ENCODE data around the gene QPCT. TPM values are rescaled to one million over a fixed set of nuclear protein-coding genes. Genes with fewer than 3 reads are reported as not detected.

The QPCT gene
- total and polyA plus RNA-seq, 2 of the 4 experiments (the other 2 are of a cell fraction), result 1.9 to 2.2 TPM

DNA sequence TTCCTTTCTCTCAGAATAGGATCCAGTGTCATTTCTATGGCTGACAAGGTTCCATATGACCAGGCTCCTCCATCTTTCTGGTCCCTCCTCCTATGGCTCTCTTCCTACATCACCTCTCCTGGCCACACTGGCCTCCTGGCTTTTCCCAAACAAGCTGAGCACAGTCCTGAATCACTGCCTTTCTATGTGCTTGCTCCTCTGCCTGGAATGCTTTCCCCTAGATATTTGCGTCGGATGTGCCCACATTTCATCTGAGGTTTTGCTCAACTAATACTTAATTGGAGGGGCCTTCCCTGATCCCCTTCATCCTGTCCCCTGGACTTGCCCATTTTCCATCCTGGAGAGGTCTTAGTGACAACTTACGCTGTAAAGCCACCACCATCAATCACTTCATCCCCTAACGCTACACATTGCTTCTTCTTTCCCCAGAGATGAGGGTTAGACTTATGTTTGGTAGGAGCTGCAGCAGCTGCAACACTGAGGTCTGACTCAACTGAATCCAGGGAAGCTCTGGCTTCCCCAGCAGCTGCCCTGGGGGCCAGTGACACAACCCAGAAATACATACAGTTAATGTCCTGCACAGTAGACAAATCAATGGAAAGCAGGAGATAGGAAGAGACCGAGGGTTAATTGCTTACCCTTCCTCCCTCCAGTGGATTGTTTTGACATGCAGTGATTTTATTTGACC, 42.9 kb downstream of the QPCT start:
- no peak overlapping the region for H2AK9ac ChIP-seq (replicated peaks; ENCODE audit: low read depth, low read length, poor library complexity)
- dilution Hi-C loops (cut with HindIII; ENCODE audit: low sequenced_read_pairs, unreplicated experiment), result no loop called here
- TF ChIP-seq BHLHE40 (IDR thresholded peaks at IDR 0.05; ENCODE audit: low read depth, low read length) (no peak), RCOR1 (IDR thresholded peaks at IDR 0.05; ENCODE audit: insufficient replicate concordance, low read length) (no peak), POLR2A (IDR thresholded peaks at IDR 0.05; ENCODE audit: low read depth, low read length) (no peak), FOS (IDR thresholded peaks at IDR 0.05; ENCODE audit: low read depth, low read length) (peak; percentile 21; the same call in 1 of the 2 replicates), CEBPB (IDR thresholded peaks at IDR 0.05; ENCODE audit: low read depth, low read length) (peak; percentile 49; the same call in 1 of the 2 replicates), MAZ (IDR thresholded peaks at IDR 0.05; ENCODE audit: borderline replicate concordance, low read depth, low read length) (no peak)
- TF ChIP-seq, protein P1, sequence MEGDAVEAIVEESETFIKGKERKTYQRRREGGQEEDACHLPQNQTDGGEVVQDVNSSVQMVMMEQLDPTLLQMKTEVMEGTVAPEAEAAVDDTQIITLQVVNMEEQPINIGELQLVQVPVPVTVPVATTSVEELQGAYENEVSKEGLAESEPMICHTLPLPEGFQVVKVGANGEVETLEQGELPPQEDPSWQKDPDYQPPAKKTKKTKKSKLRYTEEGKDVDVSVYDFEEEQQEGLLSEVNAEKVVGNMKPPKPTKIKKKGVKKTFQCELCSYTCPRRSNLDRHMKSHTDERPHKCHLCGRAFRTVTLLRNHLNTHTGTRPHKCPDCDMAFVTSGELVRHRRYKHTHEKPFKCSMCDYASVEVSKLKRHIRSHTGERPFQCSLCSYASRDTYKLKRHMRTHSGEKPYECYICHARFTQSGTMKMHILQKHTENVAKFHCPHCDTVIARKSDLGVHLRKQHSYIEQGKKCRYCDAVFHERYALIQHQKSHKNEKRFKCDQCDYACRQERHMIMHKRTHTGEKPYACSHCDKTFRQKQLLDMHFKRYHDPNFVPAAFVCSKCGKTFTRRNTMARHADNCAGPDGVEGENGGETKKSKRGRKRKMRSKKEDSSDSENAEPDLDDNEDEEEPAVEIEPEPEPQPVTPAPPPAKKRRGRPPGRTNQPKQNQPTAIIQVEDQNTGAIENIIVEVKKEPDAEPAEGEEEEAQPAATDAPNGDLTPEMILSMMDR (conservative IDR thresholded peaks at IDR 0.05; ENCODE audit: low read depth, low read length), result no peak
- peaks cover 0 to 2% of the 10 kb centered on the region in 2 experiments; a peak in 1 of 4 replicates for H3K79me1 ChIP-seq (ENCODE audit: low read depth in 1 of 2, low read length in 2 of 2)
- peak overlapping the region; percentile 89 for H2BK20ac ChIP-seq (ENCODE audit: low read depth, low read length)
- peak overlapping the region; percentile 85 for H3K23ac ChIP-seq (ENCODE audit: low read depth, low read length)
- peak overlapping the region; percentile 93; the same call in 1 of the 2 replicates for H3K18ac ChIP-seq (ENCODE audit: low read depth, low read length)
- H4K91ac ChIP-seq (ENCODE audit: insufficient read depth, low read depth, low read length), result peak overlapping the region; percentile 54
- H2BK5ac ChIP-seq (ENCODE audit: low read depth, low read length, poor library complexity, severe bottlenecking), result peak overlapping the region; percentile 98
- H3K4ac ChIP-seq (ENCODE audit: low read depth, low read length), result peak overlapping the region; percentile 85
- H4K5ac ChIP-seq (ENCODE audit: low read depth, low read length), result peak overlapping the region; percentile 72
- H3K4me2 ChIP-seq (ENCODE audit: low read depth, low read length), result peak overlapping the region; percentile 75
- peak overlapping the region; percentile 86 for H2BK15ac ChIP-seq (ENCODE audit: low read depth, low read length)
- no peak overlapping the region for H2AK5ac ChIP-seq (ENCODE audit: low read depth, low read length)
- in situ Hi-C loops (cut with MboI; ENCODE audit: low sequenced_read_pairs), result no loop called here
- intact Hi-C loops (cut with micrococcal nuclease), result loop anchor here (2.0 to 5.0 kb wide), 2 partner anchors 60 to 220 kb away; no protein-coding TSS in a partner anchor
- peak overlapping the region; percentile 52 for H3K56ac ChIP-seq (ENCODE audit: extremely low read depth, insufficient read depth, low read length)
- H3K27me3 ChIP-seq (ENCODE audit: control insufficient read depth, insufficient read depth, low read length), result no peaks in the 10 kb centered on the region
- peak overlapping the region; percentile 84 for H2AFZ ChIP-seq (replicated peaks; ENCODE audit: low read length, poor library complexity)
- peak overlapping the region; percentile 62 for H3K27ac ChIP-seq (ENCODE audit: insufficient read depth, low read length)
- CTCF ChIA-PET, result interaction anchor here (0.6 to 1.6 kb wide), 5 partner anchors 9 to 150 kb away, joined by 3 to 7 read pairs (median 3); no protein-coding TSS in a partner anchor
- peak; percentile 93 for DNase-seq
- no peaks in the 10 kb centered on the region for H3K36me3 ChIP-seq (ENCODE audit: control insufficient read depth, insufficient read depth, low read length)
- H3K9ac ChIP-seq (ENCODE audit: low read depth, low read length), result peak overlapping the region; percentile 15; the same call in 1 of the 2 replicates
- 14% methylated on average over 2 of the region's 5 CpGs; no CpG with 5 or more reads in 1 of the 2 experiments for WGBS, 2 experiments (ENCODE audit: extremely low coverage in 2 of 2, insufficient read length in 1 of 2)
- H3K9me3 ChIP-seq (ENCODE audit: control insufficient read depth, insufficient read depth, low read length), result no peaks in the 10 kb centered on the region
- peaks cover 14% of the 10 kb centered on the region for H3K9me1 ChIP-seq (ENCODE audit: insufficient read depth, low read length)
- no peaks in the 10 kb centered on the region for H4K20me1 ChIP-seq (ENCODE audit: insufficient read depth, low read length)
- H3K4me3 ChIP-seq (ENCODE audit: insufficient read depth, low read depth, low read length), result no peak overlapping the region; the same call in 1 of the 2 replicates
- POLR2A ChIA-PET (ENCODE audit: unreplicated experiment), result no interaction called here
- peaks cover 27% of the 10 kb centered on the region for H3K4me1 ChIP-seq (ENCODE audit: control insufficient read depth, insufficient read depth, low read length)
- no TSS peak for BruUV-seq (replicated peaks)
- H3K14ac ChIP-seq (replicated peaks; ENCODE audit: low read depth, low read length), result peak overlapping the region; percentile 85
- peak; percentile 83 for ATAC-seq (ENCODE audit: low read depth)
- H2BK120ac ChIP-seq (ENCODE audit: low read depth, low read length), result peak overlapping the region; percentile 88
- H4K8ac ChIP-seq (ENCODE audit: low read depth in 2 of 2, low read length in 2 of 2), result peak overlapping the region; percentile 7 to 84; a peak in 3 of 4 replicates

All from IMR-90 (cell line).